ENCODE measurements around the gene ATXN1L. TPM values are rescaled to one million over a fixed set of nuclear protein-coding genes. Genes with fewer than 3 reads are reported as not detected.
A peak's percentile ranks its signal among the peaks of the same experiment; 100 is the strongest.
"Not testable (repeated sequence)": the region's sequence is repeated elsewhere in the genome, so short reads cannot be mapped to it uniquely, and the experiment has no call there.

The ATXN1L gene
- total RNA-seq, 2 experiments from 2014 or later, result 27.8 to 28.3 TPM

DNA sequence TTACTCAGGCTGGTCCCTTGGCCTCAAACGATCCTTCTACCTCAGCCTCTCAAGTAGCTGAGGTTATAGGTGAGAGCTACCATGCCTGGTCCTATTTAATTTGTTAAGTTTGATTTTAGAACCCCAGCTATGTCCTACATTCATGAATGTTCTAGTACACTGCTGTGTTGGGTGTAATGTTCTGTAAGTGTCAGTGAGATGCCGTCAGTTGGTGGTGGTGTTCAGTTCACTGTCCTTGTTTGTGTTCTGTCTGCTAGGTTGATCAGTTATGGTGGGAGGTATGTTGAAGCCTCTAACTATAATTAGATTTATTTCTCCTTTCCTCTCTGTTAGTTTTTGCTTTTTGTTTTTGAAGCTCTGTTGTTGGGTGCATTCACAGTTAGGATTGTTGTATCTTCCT lies 57.8 kb downstream of the ATXN1L start:
- POLR2A ChIA-PET, result no interaction called here
- no peaks in the 10 kb centered on the region for H3K9me3 Mint-ChIP-seq
- H3K36me3 Mint-ChIP-seq, result peaks cover 18% of the 10 kb centered on the region
- DNase-seq (no peak), ATAC-seq (ENCODE audit: low read depth) (no peak)
- H3K4me3 Mint-ChIP-seq, result no peak overlapping the region
- H3K4me1 Mint-ChIP-seq, result peaks cover 34% of the 10 kb centered on the region
- no peaks in the 10 kb centered on the region for H3K27me3 Mint-ChIP-seq
- H3K27ac Mint-ChIP-seq, result no peak overlapping the region

GRCh38 chr16:71904239-71904638 lies 58.5 kb downstream of the ATXN1L start:
- Mint-ChIP-seq H3K27ac (no peak overlapping the region), H3K4me3 (no peak overlapping the region)

DNA sequence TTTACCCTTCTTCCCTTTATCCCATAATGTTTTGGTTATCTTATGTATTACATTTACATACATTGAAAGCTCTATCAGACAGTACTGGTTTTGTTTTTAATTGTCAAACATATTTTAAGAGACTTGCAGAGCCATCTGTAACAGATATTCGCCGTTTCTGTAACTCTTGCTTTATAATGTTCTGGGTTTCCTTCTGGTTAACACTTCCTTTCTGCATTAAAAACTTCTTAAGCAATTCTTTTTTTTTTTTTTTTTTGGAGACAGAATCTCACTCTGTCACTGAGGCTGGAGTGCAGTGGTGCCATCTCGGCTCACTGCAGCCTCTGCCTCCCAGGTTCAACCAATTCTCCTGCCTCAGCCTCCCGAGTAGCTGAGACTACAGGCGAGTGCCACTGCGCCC lies 60.0 kb downstream of the ATXN1L start:
- H3K4me1 Mint-ChIP-seq, result peaks cover 27% of the 10 kb centered on the region
- POLR2A ChIA-PET, result interaction anchor here (2.2 kb wide), 1 partner anchor 10 kb away, joined by 8 read pairs; the partner anchor contains the start of gene IST1
- peaks cover 23% of the 10 kb centered on the region for H3K36me3 Mint-ChIP-seq
- not testable (repeated sequence) for DNase-seq, H3K9me3 Mint-ChIP-seq, H3K27me3 Mint-ChIP-seq
- ATAC-seq (ENCODE audit: low read depth), result peak; percentile 30
- H3K27ac Mint-ChIP-seq, result peak overlapping the region; percentile 35
- H3K4me3 Mint-ChIP-seq, result peak overlapping the region; percentile 73

More at GRCh38 chr16:71904239-71904638, 58.5 kb downstream of the ATXN1L start:
- Mint-ChIP-seq H3K36me3 (peaks cover 22% of the 10 kb centered on the region), H3K27me3 (no peaks in the 10 kb centered on the region), H3K4me1 (peaks cover 34% of the 10 kb centered on the region), H3K9me3 (no peaks in the 10 kb centered on the region)
- ATAC-seq (ENCODE audit: low read depth) (no peak), DNase-seq (no peak)
- POLR2A ChIA-PET, result interaction anchor here (1.0 kb wide), 1 partner anchor 189 kb away, joined by 3 read pairs; the partner anchor contains the start of genes DHX38 and TXNL4B

Other genes with a start within 250 kb of the ATXN1L start
- not detected for gene MARVELD3, start 219.8 kb upstream of the ATXN1L start, total RNA-seq
- gene PHLPP2, start 121.3 kb upstream of the ATXN1L start, total RNA-seq, result 1 to 10 TPM; 7.2 to 7.4 TPM
- gene AP1G1, start 37.1 kb upstream of the ATXN1L start, total RNA-seq, result 10 to 100 TPM; 86.3 to 93.2 TPM
- 1 to 10 TPM; 5.7 to 8.0 TPM for gene ZNF821, start 38.2 kb downstream of the ATXN1L start, total RNA-seq
- 100 to 1,000 TPM; 228 to 248 TPM for gene IST1, start 49.6 kb downstream of the ATXN1L start, total RNA-seq
- under 1 TPM; 0.60 to 0.97 TPM for gene PKD1L3, start 154.4 kb downstream of the ATXN1L start, total RNA-seq
- gene DHODH, start 162.8 kb downstream of the ATXN1L start, total RNA-seq, result 10 to 100 TPM; 13.2 to 14.5 TPM
- not detected for gene HP, start 208.5 kb downstream of the ATXN1L start, total RNA-seq
- not detected for gene HPR, start 217.2 kb downstream of the ATXN1L start, total RNA-seq
- 10 to 100 TPM; 14.5 to 15.2 TPM for gene TXNL4B, start 247.6 kb downstream of the ATXN1L start, total RNA-seq
- 10 to 100 TPM; 86.9 to 95.5 TPM for gene DHX38, start 247.9 kb downstream of the ATXN1L start, total RNA-seq